Measurements from ENCODE around the gene ANKRD12. TPM values are rescaled to one million over a fixed set of nuclear protein-coding genes. Genes with fewer than 3 reads are reported as not detected.

ANKRD12 gene
- total RNA-seq, 3 donors from 2014 or later, result 47.7 to 66.9 (median 51.5) TPM

- Histone ChIP-seq H3K27ac (no peak overlapping the region), H3K4me3 (no peak overlapping the region), H3K9me3 (no peaks in the 10 kb centered on the region), H3K4me1 (no peaks in the 10 kb centered on the region), H3K27me3 (no peaks in the 10 kb centered on the region), H3K36me3 (peaks cover 5% of the 10 kb centered on the region)
- intact Hi-C loops (cut with DNase I; ENCODE audit: low total_unique reads), result no loop called here
- TF ChIP-seq CTCF (IDR thresholded peaks at IDR 0.05) (no peak), POLR2A (IDR thresholded peaks at IDR 0.05) (no peak), POLR2AphosphoS5 (IDR thresholded peaks at IDR 0.05) (no peak)
- no peak for DNase-seq (ENCODE audit: low spot score in 2 of 2)
These were observed 84.5 kb downstream of the ANKRD12 start for GRCh38 chr18:9221040-9221439.

- Histone ChIP-seq H3K4me1 (no peaks in the 10 kb centered on the region), H3K27me3 (no peaks in the 10 kb centered on the region), H3K27ac (no peak overlapping the region), H3K9me3 (no peaks in the 10 kb centered on the region), H3K36me3 (peaks cover 4% of the 10 kb centered on the region), H3K4me3 (no peak overlapping the region)
- TF ChIP-seq CTCF (IDR thresholded peaks at IDR 0.05), result no peak
- no peak for TF ChIP-seq POLR2AphosphoS5 (IDR thresholded peaks at IDR 0.05)
- no peak for DNase-seq (ENCODE audit: low spot score in 2 of 2)
- intact Hi-C loops (cut with DNase I; ENCODE audit: low total_unique reads), result no loop called here
These were observed 85.1 kb downstream of the ANKRD12 start for GRCh38 chr18:9221661-9222060.

GRCh38 chr18:9223356-9223755 is 86.8 kb downstream of the ANKRD12 start:
- no peaks in the 10 kb centered on the region for H3K4me1 ChIP-seq
- no peak for DNase-seq (ENCODE audit: low spot score in 2 of 2)
- TF ChIP-seq POLR2AphosphoS5 (IDR thresholded peaks at IDR 0.05), result no peak
- TF ChIP-seq POLR2A (IDR thresholded peaks at IDR 0.05), result no peak
- TF ChIP-seq CTCF (IDR thresholded peaks at IDR 0.05), result no peak
- no peaks in the 10 kb centered on the region for H3K9me3 ChIP-seq
- H3K4me3 ChIP-seq, result no peak overlapping the region
- H3K27ac ChIP-seq, result no peak overlapping the region
- intact Hi-C loops (cut with DNase I; ENCODE audit: low total_unique reads), result no loop called here
- H3K36me3 ChIP-seq, result no peaks in the 10 kb centered on the region
- H3K27me3 ChIP-seq, result no peaks in the 10 kb centered on the region

GRCh38 chr18:9226463-9226862 is 89.9 kb downstream of the ANKRD12 start:
- intact Hi-C loops (cut with DNase I; ENCODE audit: low total_unique reads), result no loop called here
- Histone ChIP-seq H3K27me3 (no peaks in the 10 kb centered on the region), H3K27ac (no peak overlapping the region), H3K36me3 (no peaks in the 10 kb centered on the region), H3K4me3 (no peak overlapping the region), H3K9me3 (peaks cover 2 to 8% of the 10 kb centered on the region in 2 donors), H3K4me1 (no peaks in the 10 kb centered on the region)
- DNase-seq (ENCODE audit: low spot score in 2 of 2), result no peak
- no peak for TF ChIP-seq CTCF (IDR thresholded peaks at IDR 0.05)
- no peak for TF ChIP-seq POLR2A (IDR thresholded peaks at IDR 0.05)
- no peak for TF ChIP-seq POLR2AphosphoS5 (IDR thresholded peaks at IDR 0.05)

GRCh38 chr18:9231852-9232486 is 95.4 kb downstream of the ANKRD12 start:
- DNase-seq (ENCODE audit: low spot score in 2 of 2), result no peak
- Histone ChIP-seq H3K27ac (no peak overlapping the region), H3K4me1 (no peaks in the 10 kb centered on the region), H3K4me3 (no peak overlapping the region), H3K27me3 (no peaks in the 10 kb centered on the region), H3K36me3 (no peaks in the 10 kb centered on the region), H3K9me3 (peaks cover 14 to 20% of the 10 kb centered on the region in 2 donors)
- TF ChIP-seq POLR2AphosphoS5 (IDR thresholded peaks at IDR 0.05) (no peak), CTCF (IDR thresholded peaks at IDR 0.05) (no peak), POLR2A (IDR thresholded peaks at IDR 0.05) (no peak)
- intact Hi-C loops (cut with DNase I; ENCODE audit: low total_unique reads), result no loop called here

Data from breast epithelium (tissue), 4 donors.